ENCODE results near the gene EFCC1.
"Not testable (repeated sequence)": the region's sequence is repeated elsewhere in the genome, so short reads cannot be mapped to it uniquely, and the experiment has no call there.

Gene EFCC1

GRCh38 chr3:129087138-129087702, 86.1 kb downstream of the EFCC1 start:
- no peak for DNase-seq

- not testable (repeated sequence) for DNase-seq
These were observed 86.8 kb downstream of the EFCC1 start for GRCh38 chr3:129087904-129088303.

GRCh38 chr3:129088312-129088711, 87.2 kb downstream of the EFCC1 start:
- not testable (repeated sequence) for DNase-seq
